H9 (cell line): ENCODE data around the gene CHST2. TPM values are rescaled to one million over a fixed set of nuclear protein-coding genes. Genes with fewer than 3 reads are reported as not detected.

Source experiments
- DNase-seq: peaks from one replicate; pipeline ENCODE4 v3.0.0-alpha.2; 2017
- H2AFZ ChIP-seq: one replicate; pipeline ENCODE4 v1.6.1; 2013; ENCODE audit warnings: mild to moderate bottlenecking, low read length, control low read depth, moderate library complexity
- H2AK5ac ChIP-seq: 2 replicates; pipeline ENCODE4 v1.6.1; 2013; ENCODE audit warnings: low read length, control low read depth, mixed read lengths; ENCODE audit not compliant: insufficient read length
- H2BK120ac ChIP-seq: one replicate; pipeline ENCODE4 v1.6.1; 2013; ENCODE audit warnings: low read depth, mild to moderate bottlenecking, low read length, control low read depth, inconsistent platforms; ENCODE audit not compliant: poor library complexity, severe bottlenecking
- H2BK12ac ChIP-seq: 2 replicates; pipeline ENCODE4 v1.6.1; 2013; ENCODE audit warnings: low read length, control low read depth, mixed read lengths, low read depth; ENCODE audit not compliant: insufficient read length
- H2BK15ac ChIP-seq: 2 replicates; pipeline ENCODE4 v1.6.1; 2013; ENCODE audit warnings: low read depth, low read length, control low read depth
- H2BK20ac ChIP-seq: one replicate; pipeline ENCODE4 v1.6.1; 2013; ENCODE audit warnings: low read depth, mild to moderate bottlenecking, low read length, control low read depth, inconsistent platforms; ENCODE audit not compliant: poor library complexity, severe bottlenecking
- H2BK5ac ChIP-seq: 2 replicates; pipeline ENCODE4 v1.6.1; 2013; ENCODE audit warnings: low read length, control low read depth, mixed read lengths; ENCODE audit not compliant: insufficient read length
- H3K14ac ChIP-seq: 2 replicates; pipeline ENCODE4 v1.6.1; 2013; ENCODE audit warnings: low read length, control low read depth; ENCODE audit not compliant: insufficient read depth
- H3K18ac ChIP-seq: 2 replicates; pipeline ENCODE4 v1.6.1; 2013; ENCODE audit warnings: low read depth, mild to moderate bottlenecking, mixed read lengths, low read length, control low read depth; ENCODE audit not compliant: insufficient read length
- H3K23ac ChIP-seq: 2 replicates; pipeline ENCODE4 v1.6.1; 2013; ENCODE audit warnings: low read length, control low read depth, mixed read lengths, low read depth; ENCODE audit not compliant: insufficient read length
- H3K23me2 ChIP-seq: 2 replicates; pipeline ENCODE4 v1.6.1; 2013; ENCODE audit warnings: low read depth, mild to moderate bottlenecking, mixed read lengths, low read length, control low read depth; ENCODE audit not compliant: insufficient read length, poor library complexity, severe bottlenecking
- H3K27ac ChIP-seq: 2 replicates; pipeline ENCODE4 v1.5.1; 2013; ENCODE audit warnings: low read length, control low read depth, mixed read lengths, low read depth; ENCODE audit not compliant: insufficient read length
- H3K27me3 ChIP-seq: 2 replicates; pipeline ENCODE4 v1.6.1; 2013; ENCODE audit warnings: low read length, control low read depth, inconsistent platforms; ENCODE audit not compliant: insufficient read depth
- H3K4ac ChIP-seq: 2 replicates; pipeline ENCODE4 v1.6.1; 2013; ENCODE audit warnings: low read depth, mild to moderate bottlenecking, control low read depth, inconsistent platforms, low read length, moderate library complexity
- H3K4me1 ChIP-seq: 2 replicates; pipeline ENCODE4 v1.6.1; 2013; ENCODE audit warnings: low read length, control low read depth, inconsistent platforms; ENCODE audit not compliant: insufficient read depth
- H3K4me2 ChIP-seq: 2 replicates; pipeline ENCODE4 v1.6.1; 2013; ENCODE audit warnings: low read length, control low read depth, mixed read lengths; ENCODE audit not compliant: insufficient read length, insufficient read depth
- H3K56ac ChIP-seq: 2 replicates; pipeline ENCODE4 v1.6.1; 2013; ENCODE audit warnings: low read depth, mild to moderate bottlenecking, mixed read lengths, low read length, control low read depth; ENCODE audit not compliant: insufficient read length
- H3K79me1 ChIP-seq: 2 replicates; pipeline ENCODE4 v1.6.1; 2013; ENCODE audit warnings: low read depth, mild to moderate bottlenecking, moderate library complexity, low read length, control low read depth, inconsistent platforms; ENCODE audit not compliant: insufficient read depth, poor library complexity, severe bottlenecking
- H3K79me2 ChIP-seq: 2 replicates; pipeline ENCODE4 v1.6.1; 2013; ENCODE audit warnings: low read length, control low read depth, inconsistent platforms; ENCODE audit not compliant: insufficient read depth
- H3K9ac ChIP-seq: 2 replicates; pipeline ENCODE4 v1.6.1; 2013; ENCODE audit warnings: low read length, control low read depth, mixed read lengths; ENCODE audit not compliant: insufficient read length; ENCODE audit errors: extremely low read depth
- H3K9me3 ChIP-seq: one replicate; pipeline ENCODE4 v1.6.1; 2013; ENCODE audit warnings: low read depth, low read length, inconsistent platforms; ENCODE audit not compliant: control insufficient read depth
- H3T11ph ChIP-seq: one replicate; pipeline ENCODE4 v1.6.1; 2013; ENCODE audit warnings: mild to moderate bottlenecking, low read length, control low read depth, inconsistent platforms
- H4K20me1 ChIP-seq: one replicate; pipeline ENCODE4 v1.6.1; 2013; ENCODE audit not compliant: control insufficient read depth, insufficient read length, insufficient read depth
- H4K5ac ChIP-seq: 2 replicates; pipeline ENCODE4 v1.6.1; 2013; ENCODE audit warnings: low read depth, mild to moderate bottlenecking, mixed read lengths, low read length, control low read depth; ENCODE audit not compliant: insufficient read length
- H4K8ac ChIP-seq: replicated peaks from 2 replicates; pipeline ENCODE4 v1.6.1; 2013; ENCODE audit warnings: low read length, control low read depth, mixed read lengths, low read depth; ENCODE audit not compliant: insufficient read length
- H4K91ac ChIP-seq: 2 replicates; pipeline ENCODE4 v1.6.1; 2013; ENCODE audit warnings: low read depth, mild to moderate bottlenecking, moderate library complexity, mixed read lengths, low read length, control low read depth; ENCODE audit not compliant: insufficient read length
- H3K27ac Mint-ChIP-seq, 3 experiments: 2 replicates in 2 of 3; 3 replicates in 1 of 3; pipeline ENCODE4 v1.8.0; 2020 to 2021; ENCODE audit warnings: mixed read lengths in 3 of 3, mild to moderate bottlenecking in 1 of 3, moderate library complexity in 1 of 3
- H3K27me3 Mint-ChIP-seq: 2 replicates; pipeline ENCODE4 v1.8.0; 2021; ENCODE audit warnings: low read depth, mild to moderate bottlenecking, moderate library complexity, mixed read lengths
- H3K36me3 Mint-ChIP-seq, 3 experiments: 2 replicates in 2 of 3; 3 replicates in 1 of 3; pipeline ENCODE4 v1.8.0; 2020 to 2021; ENCODE audit warnings: low read depth in 3 of 3, mixed read lengths in 3 of 3; ENCODE audit not compliant: insufficient read depth in 1 of 3
- H3K4me1 Mint-ChIP-seq, 2 experiments: 2 replicates each; pipeline ENCODE4 v1.8.0; 2020; ENCODE audit warnings: mixed read lengths in 2 of 2
- H3K4me3 Mint-ChIP-seq, 2 experiments: 2 replicates in 1 of 2; 3 replicates in 1 of 2; pipeline ENCODE4 v1.8.0; 2020 to 2021; ENCODE audit warnings: mild to moderate bottlenecking in 2 of 2, mixed read lengths in 2 of 2, moderate library complexity in 1 of 2
- H3K9me3 Mint-ChIP-seq, 2 experiments: 2 replicates in 1 of 2; 3 replicates in 1 of 2; pipeline ENCODE4 v1.8.0; 2020; ENCODE audit warnings: mild to moderate bottlenecking in 2 of 2, mixed read lengths in 2 of 2, moderate library complexity in 1 of 2
- WGBS: extraction: QIAGEN DNeasy Blood & Tissue Kit; methylation state at CpG from one replicate; pipeline ENCODE4 v1.1.7; 2013; ENCODE audit warnings: missing lambda C conversion rate, low lambda C conversion rate, mixed read lengths; ENCODE audit not compliant: insufficient read length; ENCODE audit errors: extremely low coverage; 5-methylcytosine and 5-hydroxymethylcytosine counted together
- total RNA-seq: library from RNA; stranded (reverse); gene quantifications from 2 replicates; pipeline ENCODE4 v1.2.1, GENCODE V29; 2021
- TF ChIP-seq, protein P1 (sequence below): fragments of 200-600 bp; sonication (generic); conservative IDR thresholded peaks from 3 replicates; pipeline ENCODE4 v1.8.0; 2021; ENCODE audit warnings: antibody characterized with exemption, mild to moderate bottlenecking

Gene CHST2
- total RNA-seq, 1 experiment from 2014 or later, result 5.8 TPM

DNA sequence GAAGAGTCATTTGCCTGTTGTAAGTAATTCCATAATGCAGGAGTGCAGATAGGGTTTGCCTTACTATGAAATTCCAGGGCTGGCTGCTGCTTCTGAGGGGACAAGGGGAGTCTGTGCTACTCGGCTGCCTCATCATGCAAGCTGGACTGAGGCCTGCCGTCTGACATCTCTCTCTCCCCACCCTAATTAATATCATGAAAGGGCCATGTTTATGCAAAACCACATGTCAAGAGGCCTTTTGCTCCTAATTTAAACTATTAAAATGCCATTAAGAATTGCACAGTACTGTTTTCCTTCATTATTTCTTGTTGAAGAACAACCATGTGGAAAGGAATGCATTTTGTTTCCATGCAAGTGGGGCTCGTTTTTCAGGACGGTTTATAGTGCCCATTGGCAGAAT, 26.3 kb downstream of the CHST2 start:
- no CpG with 5 or more reads among the region's 4 CpGs for WGBS
- Histone ChIP-seq H3K79me2 (no peaks in the 10 kb centered on the region), H3K27me3 (no peaks in the 10 kb centered on the region), H4K20me1 (no peaks in the 10 kb centered on the region), H3K14ac (no peak overlapping the region), H3K56ac (no peak overlapping the region), H3K9me3 (no peaks in the 10 kb centered on the region), H3K9ac (no peak overlapping the region), H2BK120ac (no peak overlapping the region), H2BK5ac (no peak overlapping the region), H3T11ph (no peak overlapping the region), H2AK5ac (no peak overlapping the region), H4K91ac (no peak overlapping the region), H3K18ac (no peak overlapping the region), H3K4ac (no peak overlapping the region), H3K23ac (no peak overlapping the region), H4K5ac (no peak overlapping the region), H3K27ac (no peak overlapping the region), H2BK20ac (no peak overlapping the region), H2BK12ac (no peak overlapping the region), H3K4me2 (no peak overlapping the region), H2AFZ (no peak overlapping the region), H4K8ac (no peak overlapping the region), H3K4me1 (no peaks in the 10 kb centered on the region), H3K79me1 (no peaks in the 10 kb centered on the region), H3K23me2 (no peaks in the 10 kb centered on the region), H2BK15ac (no peak overlapping the region)
- Mint-ChIP-seq H3K27me3 (0 out of 2 replicates have a peak, but pooled peaks cover 1% of the 10 kb centered on the region), H3K4me3 (no peak overlapping the region), H3K36me3 (no peaks in the 10 kb centered on the region; a peak in 1 of 7 replicates), H3K4me1 (peaks cover 0 to 5% of the 10 kb centered on the region in 2 experiments; a peak in 2 of 4 replicates), H3K9me3 (no peaks in the 10 kb centered on the region), H3K27ac (no peak overlapping the region)
- no peak for DNase-seq
- TF ChIP-seq, protein P1, sequence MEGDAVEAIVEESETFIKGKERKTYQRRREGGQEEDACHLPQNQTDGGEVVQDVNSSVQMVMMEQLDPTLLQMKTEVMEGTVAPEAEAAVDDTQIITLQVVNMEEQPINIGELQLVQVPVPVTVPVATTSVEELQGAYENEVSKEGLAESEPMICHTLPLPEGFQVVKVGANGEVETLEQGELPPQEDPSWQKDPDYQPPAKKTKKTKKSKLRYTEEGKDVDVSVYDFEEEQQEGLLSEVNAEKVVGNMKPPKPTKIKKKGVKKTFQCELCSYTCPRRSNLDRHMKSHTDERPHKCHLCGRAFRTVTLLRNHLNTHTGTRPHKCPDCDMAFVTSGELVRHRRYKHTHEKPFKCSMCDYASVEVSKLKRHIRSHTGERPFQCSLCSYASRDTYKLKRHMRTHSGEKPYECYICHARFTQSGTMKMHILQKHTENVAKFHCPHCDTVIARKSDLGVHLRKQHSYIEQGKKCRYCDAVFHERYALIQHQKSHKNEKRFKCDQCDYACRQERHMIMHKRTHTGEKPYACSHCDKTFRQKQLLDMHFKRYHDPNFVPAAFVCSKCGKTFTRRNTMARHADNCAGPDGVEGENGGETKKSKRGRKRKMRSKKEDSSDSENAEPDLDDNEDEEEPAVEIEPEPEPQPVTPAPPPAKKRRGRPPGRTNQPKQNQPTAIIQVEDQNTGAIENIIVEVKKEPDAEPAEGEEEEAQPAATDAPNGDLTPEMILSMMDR, result no peak
